Hair follicle dermal papilla cell (primary cell): ENCODE measurements around the gene OR6N2. TPM values are rescaled to one million over a fixed set of nuclear protein-coding genes. Genes with fewer than 3 reads are reported as not detected.

Experiments used
- small RNA-seq: library from RNA; depleted of rRNA; stranded (forward); fragments of <200 nt; gene quantifications from one replicate; pipeline ENCODE3, GENCODE V24; 2012
- total RNA-seq: library from RNA; depleted of rRNA; stranded (reverse); fragments of >200 nt; gene quantifications from 2 replicates; pipeline ENCODE4 v1.2.3, GENCODE V29; 2012

OR6N2 gene
- total RNA-seq = not detected in 2 replicates

GRCh38 chr1:158781104-158781503, at the start of gene OR6N2:
TSS of gene OR6N2 (minus strand) at chr1:158781204. CDS start at chr1:158777635, 3,569 bp downstream.

DNA sequence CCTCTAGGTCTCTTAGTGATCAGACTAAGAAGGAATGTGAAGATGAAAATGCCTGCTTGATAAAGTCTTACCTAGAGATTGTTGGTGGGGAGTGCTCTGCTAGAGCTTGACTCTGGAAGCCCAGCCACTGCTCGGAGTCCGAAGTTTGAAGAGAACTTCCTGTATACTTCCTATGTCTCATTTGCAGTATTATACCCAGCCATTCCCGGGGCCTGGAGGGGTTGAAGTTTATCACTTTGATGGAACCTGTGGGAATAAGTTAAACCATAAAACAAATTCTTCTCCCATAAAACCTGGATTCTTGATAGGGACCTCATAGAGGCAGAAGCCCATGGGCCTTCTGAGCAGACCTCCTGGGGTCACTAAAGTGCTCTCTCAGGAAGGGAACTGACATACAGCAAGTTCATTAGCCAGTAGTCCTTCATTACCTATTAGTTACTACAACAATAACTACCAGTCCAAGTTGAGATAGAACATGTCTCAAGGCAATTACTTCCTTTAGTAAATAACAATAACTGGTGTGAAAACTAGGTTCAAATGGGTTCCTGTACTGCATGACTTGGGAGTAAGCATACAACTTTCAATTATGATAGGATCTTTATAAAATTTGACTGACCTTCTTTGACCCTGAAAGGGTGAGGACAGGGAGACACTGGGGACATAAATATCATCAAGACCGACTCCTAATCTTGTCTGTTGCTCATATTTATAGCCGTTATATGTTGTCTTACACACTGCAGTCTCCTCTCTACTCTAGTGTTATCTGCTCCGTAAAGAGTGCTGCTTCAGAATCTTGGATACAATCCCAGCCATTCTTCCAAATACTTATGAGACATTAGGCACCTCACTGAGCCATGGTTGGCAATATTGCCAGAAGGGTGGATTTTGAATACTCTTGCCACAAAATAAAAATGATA, 8.8 kb downstream of the OR6N2 start, which contains the start of gene OR6N1:
Gene OR6N1, minus strand, starts transcription at position 246 of the 917 bp plus-strand sequence. CDS start 5,513 bp downstream, outside the sequence.

DNA sequence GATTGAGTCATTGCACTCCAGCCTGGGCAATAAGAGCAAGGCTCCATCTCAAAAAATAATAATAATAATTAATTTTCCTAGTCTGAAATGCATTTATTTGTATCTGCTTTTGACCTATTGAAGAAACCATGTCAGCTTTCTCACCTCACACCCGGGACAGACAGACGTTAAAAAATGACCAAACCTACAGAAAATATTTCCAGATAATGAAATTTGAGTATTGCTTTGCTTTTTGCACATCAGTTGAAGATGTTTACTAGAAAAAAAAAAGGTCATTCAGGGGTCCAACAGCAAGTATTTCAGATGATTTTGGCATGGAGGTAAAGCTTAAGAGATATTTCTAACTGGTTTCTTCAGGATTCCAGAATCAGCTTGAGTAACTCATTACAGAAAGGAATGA, 26.6 kb downstream of the OR6N2 start, which contains the start of gene OR6K6:
Gene OR6K6, plus strand, starts transcription at position 301 of the 400 bp plus-strand sequence. CDS start 168 bp downstream, outside the sequence.

Small RNAs within 50 kb of the gene (small RNA-seq; reads per million reads assigned to genes)
- gene OR2AQ1P = not detected

Other genes with a start within 250 kb of the OR6N2 start
- not detected in 2 replicates for gene OR6Y1, start 226.8 kb downstream of the OR6N2 start, total RNA-seq
- not detected in 2 replicates for gene OR6P1, start 210.6 kb downstream of the OR6N2 start, total RNA-seq
- gene OR10X1, start 201.3 kb downstream of the OR6N2 start, total RNA-seq = not detected in 2 replicates
- gene OR10Z1, start 175.9 kb downstream of the OR6N2 start, total RNA-seq = not detected in 2 replicates
- not detected in 2 replicates for gene SPTA1, start 94.5 kb downstream of the OR6N2 start, total RNA-seq
- not detected in 2 replicates for gene OR6K2, start 80.6 kb downstream of the OR6N2 start, total RNA-seq
- not detected in 2 replicates for gene OR6K3, start 60.5 kb downstream of the OR6N2 start, total RNA-seq
- gene OR6K6, start 26.5 kb downstream of the OR6N2 start, total RNA-seq = not detected in 2 replicates
- not detected in 2 replicates for gene OR6N1, start 9.0 kb downstream of the OR6N2 start, total RNA-seq
- not detected in 2 replicates for gene MNDA, start 50.1 kb upstream of the OR6N2 start, total RNA-seq
- gene PYHIN1, start 150.3 kb upstream of the OR6N2 start, total RNA-seq = 0.12 TPM in 1 of 2 replicates, not detected in the other
- 92.7 and 94.8 TPM in 2 replicates for gene IFI16, start 228.7 kb upstream of the OR6N2 start, total RNA-seq